ENCODE measurements around the gene ITPR3. TPM values are rescaled to one million over a fixed set of nuclear protein-coding genes. Genes with fewer than 3 reads are reported as not detected.

ITPR3 gene
- total RNA-seq, 6 donors from 2014 or later: 95.6 to 179 (median 137) TPM

DNA sequence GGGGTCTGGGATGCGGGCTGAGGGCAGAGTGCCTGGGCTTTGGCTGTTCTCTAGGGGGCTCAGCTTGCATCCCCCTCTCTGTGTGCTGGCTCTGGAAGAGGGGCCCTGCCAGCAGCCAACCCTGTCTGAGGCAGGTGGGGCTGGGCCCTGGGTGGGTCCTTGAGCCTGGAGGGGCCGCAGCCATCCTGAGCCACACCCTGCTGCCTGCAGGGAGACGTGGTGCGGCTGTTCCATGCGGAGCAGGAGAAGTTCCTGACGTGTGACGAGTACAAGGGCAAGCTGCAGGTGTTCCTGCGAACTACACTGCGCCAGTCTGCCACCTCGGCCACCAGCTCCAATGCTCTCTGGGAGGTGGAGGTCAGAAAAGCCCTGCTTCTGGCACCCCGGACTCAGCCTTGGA, 41.2 kb downstream of the ITPR3 start:
- peak in 1 of 2 donors; percentile 62 for DNase-seq
- H3K4me3 ChIP-seq: no peak overlapping the region
- 92 to 96% methylated on average over 8 to 11 of the region's 11 CpGs for WGBS, 2 donors
- no peak for TF ChIP-seq POLR2A (IDR thresholded peaks at IDR 0.05)
- TF ChIP-seq, protein P1, sequence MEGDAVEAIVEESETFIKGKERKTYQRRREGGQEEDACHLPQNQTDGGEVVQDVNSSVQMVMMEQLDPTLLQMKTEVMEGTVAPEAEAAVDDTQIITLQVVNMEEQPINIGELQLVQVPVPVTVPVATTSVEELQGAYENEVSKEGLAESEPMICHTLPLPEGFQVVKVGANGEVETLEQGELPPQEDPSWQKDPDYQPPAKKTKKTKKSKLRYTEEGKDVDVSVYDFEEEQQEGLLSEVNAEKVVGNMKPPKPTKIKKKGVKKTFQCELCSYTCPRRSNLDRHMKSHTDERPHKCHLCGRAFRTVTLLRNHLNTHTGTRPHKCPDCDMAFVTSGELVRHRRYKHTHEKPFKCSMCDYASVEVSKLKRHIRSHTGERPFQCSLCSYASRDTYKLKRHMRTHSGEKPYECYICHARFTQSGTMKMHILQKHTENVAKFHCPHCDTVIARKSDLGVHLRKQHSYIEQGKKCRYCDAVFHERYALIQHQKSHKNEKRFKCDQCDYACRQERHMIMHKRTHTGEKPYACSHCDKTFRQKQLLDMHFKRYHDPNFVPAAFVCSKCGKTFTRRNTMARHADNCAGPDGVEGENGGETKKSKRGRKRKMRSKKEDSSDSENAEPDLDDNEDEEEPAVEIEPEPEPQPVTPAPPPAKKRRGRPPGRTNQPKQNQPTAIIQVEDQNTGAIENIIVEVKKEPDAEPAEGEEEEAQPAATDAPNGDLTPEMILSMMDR (IDR thresholded peaks at IDR 0.05): no peak
- TF ChIP-seq EP300 (IDR thresholded peaks at IDR 0.05): no peak
- TF ChIP-seq POLR2AphosphoS5 (IDR thresholded peaks at IDR 0.05): no peak
- H3K36me3 ChIP-seq: peaks cover 3 to 90% (median 62%) of the 10 kb centered on the region in 4 donors
- no peaks in the 10 kb centered on the region for H3K27me3 ChIP-seq
- H3K4me1 ChIP-seq: no peaks in the 10 kb centered on the region
- no peaks in the 10 kb centered on the region for H3K9me3 ChIP-seq
- no peak overlapping the region for H3K27ac ChIP-seq
- ATAC-seq (ENCODE audit: low FRiP score in 2 of 2): no peak

DNA sequence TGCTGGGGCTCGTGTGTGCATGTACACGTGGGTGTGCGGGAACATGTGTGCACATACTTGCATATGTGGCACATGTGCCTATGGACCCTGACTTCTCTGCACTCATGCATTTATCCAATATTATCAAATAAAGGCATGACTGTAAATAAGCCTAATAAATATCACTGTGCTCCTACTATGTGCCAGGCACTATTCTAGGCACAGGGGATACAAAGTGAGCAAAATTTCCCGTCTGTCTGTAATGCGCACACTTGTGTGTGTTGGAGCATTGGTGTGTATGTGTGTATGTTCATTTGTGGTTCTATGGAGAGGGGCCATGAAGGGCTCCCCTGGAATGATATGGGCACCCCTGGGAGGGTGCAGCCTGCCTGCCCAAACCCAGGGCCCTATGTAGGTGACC, 41.9 kb downstream of the ITPR3 start:
- no peak overlapping the region for H3K4me3 ChIP-seq
- ATAC-seq (ENCODE audit: low FRiP score in 2 of 2) (no peak), DNase-seq (no peak)
- H3K36me3 ChIP-seq: peaks cover 3 to 93% (median 62%) of the 10 kb centered on the region in 4 donors
- H3K9me3 ChIP-seq: no peaks in the 10 kb centered on the region
- WGBS, 2 donors: 75 to 90% methylated on average over 5 of the region's 5 CpGs
- no peak overlapping the region for H3K27ac ChIP-seq
- TF ChIP-seq POLR2AphosphoS5 (IDR thresholded peaks at IDR 0.05) (no peak), POLR2A (IDR thresholded peaks at IDR 0.05) (no peak), EP300 (IDR thresholded peaks at IDR 0.05) (no peak)
- TF ChIP-seq, protein P1 (IDR thresholded peaks at IDR 0.05): no peak
- H3K27me3 ChIP-seq: no peaks in the 10 kb centered on the region
- no peaks in the 10 kb centered on the region for H3K4me1 ChIP-seq

DNA sequence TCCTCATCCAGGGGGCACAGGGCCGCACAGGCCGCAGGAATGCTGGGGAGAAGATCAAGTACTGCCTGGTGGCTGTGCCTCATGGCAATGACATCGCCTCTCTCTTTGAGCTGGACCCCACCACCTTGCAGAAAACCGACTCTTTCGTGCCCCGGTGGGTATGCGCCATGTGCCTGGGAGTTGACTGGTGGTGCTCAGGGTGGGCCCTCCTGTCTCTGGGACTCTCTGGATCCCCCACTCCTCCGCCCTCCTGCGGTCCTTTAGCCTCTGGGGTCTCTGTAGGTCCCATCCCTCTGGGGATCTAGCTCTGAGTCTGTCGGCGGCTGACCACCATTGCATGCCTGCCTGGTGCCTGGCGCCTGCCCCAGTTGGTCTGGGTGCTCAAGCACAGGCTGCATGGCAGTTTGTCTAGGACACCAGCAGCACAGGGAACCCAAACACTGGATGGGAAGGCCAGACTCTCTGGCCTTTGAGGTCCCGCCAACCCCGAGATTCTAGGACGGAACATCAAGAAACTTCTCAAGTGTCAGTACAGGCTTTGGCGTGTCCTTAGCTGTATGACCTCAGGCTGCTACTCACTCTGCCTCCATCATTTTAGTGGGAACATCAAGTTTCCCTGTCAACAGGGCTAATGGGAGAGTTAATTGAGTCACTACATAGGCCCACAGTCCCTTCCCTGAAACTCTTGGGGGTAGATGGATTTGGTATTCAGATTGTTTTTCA, 42.8 kb downstream of the ITPR3 start:
- Histone ChIP-seq H3K4me3 (no peak overlapping the region), H3K27ac (no peak overlapping the region), H3K27me3 (no peaks in the 10 kb centered on the region), H3K4me1 (no peaks in the 10 kb centered on the region), H3K36me3 (peaks cover 7 to 93% (median 66%) of the 10 kb centered on the region in 4 donors), H3K9me3 (no peaks in the 10 kb centered on the region)
- ATAC-seq (ENCODE audit: low FRiP score in 2 of 2) (no peak), DNase-seq (peak in 1 of 2 donors; percentile 50)
- WGBS, 2 donors: 92 to 97% methylated on average over 5 to 16 of the region's 16 CpGs
- TF ChIP-seq, protein P1 (IDR thresholded peaks at IDR 0.05): no peak
- no peak for TF ChIP-seq POLR2AphosphoS5 (IDR thresholded peaks at IDR 0.05)
- TF ChIP-seq EP300 (IDR thresholded peaks at IDR 0.05): no peak
- no peak for TF ChIP-seq POLR2A (IDR thresholded peaks at IDR 0.05)

DNA sequence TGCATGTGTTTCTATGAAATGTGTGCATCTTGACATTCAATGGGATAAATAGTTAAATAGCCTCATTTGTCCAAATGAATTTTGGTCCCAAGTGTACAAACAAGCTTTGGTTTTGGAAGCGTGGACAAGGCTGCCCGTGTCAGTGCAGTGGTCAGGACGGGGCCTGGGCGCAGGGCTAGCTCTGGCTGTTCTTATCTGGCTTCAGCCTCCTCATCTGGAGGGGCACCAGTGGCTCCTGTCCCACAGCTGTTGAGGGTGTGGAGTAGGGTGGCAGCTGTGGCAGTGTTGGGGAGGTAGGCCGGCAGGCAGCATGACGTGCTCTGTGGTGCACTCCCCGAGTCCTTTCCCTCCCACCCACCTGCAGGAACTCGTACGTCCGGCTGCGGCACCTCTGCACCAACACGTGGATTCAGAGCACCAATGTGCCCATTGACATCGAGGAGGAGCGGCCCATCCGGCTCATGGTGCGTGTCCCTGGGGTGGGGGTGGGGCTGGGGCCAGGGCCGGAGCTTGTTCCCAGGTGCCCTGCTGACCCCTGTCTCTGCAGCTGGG, 43.5 kb downstream of the ITPR3 start:
- ATAC-seq (ENCODE audit: low FRiP score in 2 of 2): no peak
- no peak overlapping the region for H3K4me3 ChIP-seq
- peaks cover 9 to 93% (median 65%) of the 10 kb centered on the region in 4 donors for H3K36me3 ChIP-seq
- TF ChIP-seq POLR2A (IDR thresholded peaks at IDR 0.05) (no peak), EP300 (IDR thresholded peaks at IDR 0.05) (no peak), POLR2AphosphoS5 (IDR thresholded peaks at IDR 0.05) (no peak)
- TF ChIP-seq, protein P1 (IDR thresholded peaks at IDR 0.05): no peak
- H3K27ac ChIP-seq: no peak overlapping the region
- WGBS, 2 donors: 88 to 92% methylated on average over 14 to 17 of the region's 17 CpGs
- no peaks in the 10 kb centered on the region for H3K4me1 ChIP-seq
- DNase-seq: no peak
- H3K27me3 ChIP-seq: no peaks in the 10 kb centered on the region
- H3K9me3 ChIP-seq: no peaks in the 10 kb centered on the region
